DND-41 (cell line): ENCODE data around the gene FAM32A.

Source experiments
- EZH2 ChIP-seq: IDR thresholded peaks from 3 replicates; pipeline ENCODE4 v1.6.1; 2012; ENCODE audit warnings: borderline replicate concordance, low read depth, mild to moderate bottlenecking, moderate library complexity, low read length, inconsistent platforms; ENCODE audit not compliant: severe bottlenecking
- TF ChIP-seq, protein P1 (sequence below): IDR thresholded peaks from 2 replicates; pipeline ENCODE4 v1.5.1; 2012; ENCODE audit warnings: borderline replicate concordance, low read length, moderate library complexity, mild to moderate bottlenecking; ENCODE audit not compliant: poor library complexity, severe bottlenecking; ENCODE audit errors: extremely low read depth

DNA sequence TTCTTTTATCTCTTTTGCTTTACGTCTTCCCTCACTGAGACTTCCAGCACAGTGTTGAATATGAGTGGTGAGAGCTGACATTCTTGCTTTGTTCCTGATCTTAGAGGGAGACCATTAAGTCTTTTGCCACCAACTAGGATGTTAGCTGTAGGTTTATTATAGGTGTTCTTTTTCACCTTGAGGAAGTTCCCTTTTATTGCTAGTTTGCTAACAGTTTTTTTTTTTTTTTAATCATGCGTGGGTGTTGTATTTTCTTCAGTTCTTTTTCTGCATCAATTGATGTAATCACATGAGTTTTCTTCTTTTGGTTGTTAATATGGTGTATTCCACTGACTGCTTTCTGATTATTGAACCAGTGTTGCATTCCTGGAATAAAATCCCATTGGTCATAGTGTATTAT is 33.6 kb downstream of the FAM32A start:
- TF ChIP-seq EZH2 = no peak
- TF ChIP-seq, protein P1, sequence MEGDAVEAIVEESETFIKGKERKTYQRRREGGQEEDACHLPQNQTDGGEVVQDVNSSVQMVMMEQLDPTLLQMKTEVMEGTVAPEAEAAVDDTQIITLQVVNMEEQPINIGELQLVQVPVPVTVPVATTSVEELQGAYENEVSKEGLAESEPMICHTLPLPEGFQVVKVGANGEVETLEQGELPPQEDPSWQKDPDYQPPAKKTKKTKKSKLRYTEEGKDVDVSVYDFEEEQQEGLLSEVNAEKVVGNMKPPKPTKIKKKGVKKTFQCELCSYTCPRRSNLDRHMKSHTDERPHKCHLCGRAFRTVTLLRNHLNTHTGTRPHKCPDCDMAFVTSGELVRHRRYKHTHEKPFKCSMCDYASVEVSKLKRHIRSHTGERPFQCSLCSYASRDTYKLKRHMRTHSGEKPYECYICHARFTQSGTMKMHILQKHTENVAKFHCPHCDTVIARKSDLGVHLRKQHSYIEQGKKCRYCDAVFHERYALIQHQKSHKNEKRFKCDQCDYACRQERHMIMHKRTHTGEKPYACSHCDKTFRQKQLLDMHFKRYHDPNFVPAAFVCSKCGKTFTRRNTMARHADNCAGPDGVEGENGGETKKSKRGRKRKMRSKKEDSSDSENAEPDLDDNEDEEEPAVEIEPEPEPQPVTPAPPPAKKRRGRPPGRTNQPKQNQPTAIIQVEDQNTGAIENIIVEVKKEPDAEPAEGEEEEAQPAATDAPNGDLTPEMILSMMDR = no peak
